ENCODE measurements around the gene HIRIP3.
A peak's percentile ranks its signal among the peaks of the same experiment; 100 is the strongest.

Gene HIRIP3

GRCh38 chr16:30007378-30007895, 12.0 kb upstream of the HIRIP3 start:
- TF ChIP-seq CTCF (conservative IDR thresholded peaks at IDR 0.05; ENCODE audit: low read depth, low read length), result no peak
- H3K4me3 ChIP-seq (ENCODE audit: low read depth, low read length), result no peak overlapping the region
- DNase-seq (ENCODE audit: low read depth), result no peak

GRCh38 chr16:30006659-30007377, 11.4 kb upstream of the HIRIP3 start:
- DNase-seq (ENCODE audit: low read depth), result no peak

GRCh38 chr16:30006095-30006473, 10.7 kb upstream of the HIRIP3 start:
- H3K4me3 ChIP-seq (ENCODE audit: low read depth, low read length), result no peak overlapping the region
- DNase-seq (ENCODE audit: low read depth), result no peak
- TF ChIP-seq CTCF (conservative IDR thresholded peaks at IDR 0.05; ENCODE audit: low read depth, low read length), result no peak

More at GRCh38 chr16:30006659-30007377, 11.4 kb upstream of the HIRIP3 start:
- TF ChIP-seq CTCF (conservative IDR thresholded peaks at IDR 0.05; ENCODE audit: low read depth, low read length), result no peak
- H3K4me3 ChIP-seq (ENCODE audit: low read depth, low read length), result no peak overlapping the region

GRCh38 chr16:30005341-30006094, 10.1 kb upstream of the HIRIP3 start:
- peak; percentile 56 for DNase-seq (ENCODE audit: low read depth)
- TF ChIP-seq CTCF (conservative IDR thresholded peaks at IDR 0.05; ENCODE audit: low read depth, low read length), result peak; percentile 83
- no peak overlapping the region for H3K4me3 ChIP-seq (ENCODE audit: low read depth, low read length)

- no peak overlapping the region for H3K4me3 ChIP-seq (ENCODE audit: low read depth, low read length)
- TF ChIP-seq CTCF (conservative IDR thresholded peaks at IDR 0.05; ENCODE audit: low read depth, low read length), result no peak
- no peak for DNase-seq (ENCODE audit: low read depth)
Observed at GRCh38 chr16:30004811-30005242, 9.4 kb upstream of the HIRIP3 start.

GRCh38 chr16:30004424-30004776, 9.0 kb upstream of the HIRIP3 start:
- H3K4me3 ChIP-seq (ENCODE audit: low read depth, low read length), result no peak overlapping the region
- no peak for DNase-seq (ENCODE audit: low read depth)
- no peak for TF ChIP-seq CTCF (conservative IDR thresholded peaks at IDR 0.05; ENCODE audit: low read depth, low read length)

Measured in choroid plexus epithelial cell (primary cell).